Measurements from ENCODE around the gene SLC66A1.

The SLC66A1 gene

DNA sequence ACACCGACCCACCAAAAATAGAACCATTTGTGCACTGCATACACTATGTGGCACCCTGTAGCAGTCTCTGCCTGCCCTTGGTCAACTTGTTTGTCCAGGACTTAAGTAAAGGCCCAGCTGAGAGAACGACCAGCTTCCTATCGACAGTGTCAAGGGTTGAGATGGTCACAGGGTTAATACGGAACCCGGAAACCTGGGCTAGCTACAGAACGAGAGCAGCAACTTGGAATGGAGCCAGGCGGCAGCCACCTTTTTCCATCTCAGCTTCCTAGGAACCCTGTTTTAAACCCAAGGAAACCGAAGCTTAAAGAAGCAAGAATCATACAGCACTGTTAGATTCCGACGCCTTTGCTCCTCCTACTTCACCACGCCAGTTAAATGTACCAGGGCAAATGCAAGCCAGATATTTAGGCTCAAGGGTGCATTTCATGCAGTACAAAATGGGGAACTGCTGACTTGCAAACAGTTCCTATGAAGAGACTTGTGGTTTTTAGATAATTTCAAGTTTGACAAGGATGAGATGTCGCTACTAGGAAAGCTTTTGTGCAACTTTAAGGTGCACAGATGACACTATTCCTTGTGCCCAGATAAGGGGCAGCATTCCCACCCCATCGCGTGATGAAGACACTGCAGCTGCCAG lies 35.5 kb downstream of the SLC66A1 start:
- TF ChIP-seq, protein P1, sequence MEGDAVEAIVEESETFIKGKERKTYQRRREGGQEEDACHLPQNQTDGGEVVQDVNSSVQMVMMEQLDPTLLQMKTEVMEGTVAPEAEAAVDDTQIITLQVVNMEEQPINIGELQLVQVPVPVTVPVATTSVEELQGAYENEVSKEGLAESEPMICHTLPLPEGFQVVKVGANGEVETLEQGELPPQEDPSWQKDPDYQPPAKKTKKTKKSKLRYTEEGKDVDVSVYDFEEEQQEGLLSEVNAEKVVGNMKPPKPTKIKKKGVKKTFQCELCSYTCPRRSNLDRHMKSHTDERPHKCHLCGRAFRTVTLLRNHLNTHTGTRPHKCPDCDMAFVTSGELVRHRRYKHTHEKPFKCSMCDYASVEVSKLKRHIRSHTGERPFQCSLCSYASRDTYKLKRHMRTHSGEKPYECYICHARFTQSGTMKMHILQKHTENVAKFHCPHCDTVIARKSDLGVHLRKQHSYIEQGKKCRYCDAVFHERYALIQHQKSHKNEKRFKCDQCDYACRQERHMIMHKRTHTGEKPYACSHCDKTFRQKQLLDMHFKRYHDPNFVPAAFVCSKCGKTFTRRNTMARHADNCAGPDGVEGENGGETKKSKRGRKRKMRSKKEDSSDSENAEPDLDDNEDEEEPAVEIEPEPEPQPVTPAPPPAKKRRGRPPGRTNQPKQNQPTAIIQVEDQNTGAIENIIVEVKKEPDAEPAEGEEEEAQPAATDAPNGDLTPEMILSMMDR (IDR thresholded peaks at IDR 0.05; ENCODE audit: poor library complexity, severe bottlenecking), result no peak
- Histone ChIP-seq H3K4me1 (ENCODE audit: insufficient read depth, poor library complexity, severe bottlenecking) (no peaks in the 10 kb centered on the region), H3K27me3 (ENCODE audit: insufficient read depth, poor library complexity, severe bottlenecking) (no peaks in the 10 kb centered on the region), H3K36me3 (ENCODE audit: low read depth) (peaks cover 44% of the 10 kb centered on the region), H3K9me3 (ENCODE audit: severe bottlenecking) (no peaks in the 10 kb centered on the region), H3K4me3 (ENCODE audit: severe bottlenecking) (no peak overlapping the region), H3K27ac (ENCODE audit: poor library complexity, severe bottlenecking) (no peak overlapping the region)
- ATAC-seq (ENCODE audit: low read depth) (no peak), DNase-seq (ENCODE audit: low spot score) (no peak)

DNA sequence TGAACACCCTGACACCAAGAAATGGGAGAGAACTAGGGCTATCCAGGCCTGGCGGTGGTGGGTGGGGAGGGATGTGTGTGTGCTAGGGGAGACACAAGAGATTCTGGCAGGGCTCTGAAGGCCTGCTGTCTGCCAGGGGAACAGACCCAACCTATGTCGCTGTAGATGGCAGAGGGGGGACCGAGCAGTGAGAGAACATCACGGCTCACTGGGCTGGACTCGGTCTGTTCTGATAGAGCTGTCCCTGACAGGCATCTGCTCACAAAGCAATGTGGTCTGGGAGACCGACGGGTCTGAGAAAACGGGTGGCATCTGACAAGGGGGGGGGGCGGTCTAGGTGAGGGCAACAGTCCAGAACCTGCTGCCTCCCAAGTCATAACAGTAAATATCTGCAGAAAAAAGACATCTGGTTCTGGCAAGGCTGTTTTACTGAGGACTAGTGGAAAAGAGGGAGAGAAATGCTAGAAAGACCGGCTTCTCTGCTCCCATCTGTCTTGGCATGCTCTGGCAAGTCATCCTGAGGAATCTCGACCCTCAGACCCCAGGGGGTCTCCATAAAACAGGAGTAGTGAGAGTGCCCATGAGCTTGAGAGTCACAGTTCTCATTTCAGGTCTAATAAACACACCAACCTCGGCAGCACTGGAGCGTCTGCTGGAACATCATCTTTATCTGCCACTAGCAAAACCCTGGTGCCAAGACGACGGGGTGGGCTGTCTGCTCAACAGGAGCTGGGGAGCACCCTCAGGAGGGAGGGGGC lies 36.5 kb downstream of the SLC66A1 start:
- no peak for DNase-seq (ENCODE audit: low spot score)
- Histone ChIP-seq H3K27ac (ENCODE audit: poor library complexity, severe bottlenecking) (no peak overlapping the region), H3K4me3 (ENCODE audit: severe bottlenecking) (no peak overlapping the region), H3K9me3 (ENCODE audit: severe bottlenecking) (no peaks in the 10 kb centered on the region), H3K36me3 (ENCODE audit: low read depth) (peaks cover 46% of the 10 kb centered on the region), H3K27me3 (ENCODE audit: insufficient read depth, poor library complexity, severe bottlenecking) (no peaks in the 10 kb centered on the region), H3K4me1 (ENCODE audit: insufficient read depth, poor library complexity, severe bottlenecking) (no peaks in the 10 kb centered on the region)
- no peak for ATAC-seq (ENCODE audit: low read depth)
- TF ChIP-seq, protein P1 (IDR thresholded peaks at IDR 0.05; ENCODE audit: poor library complexity, severe bottlenecking), result no peak

DNA sequence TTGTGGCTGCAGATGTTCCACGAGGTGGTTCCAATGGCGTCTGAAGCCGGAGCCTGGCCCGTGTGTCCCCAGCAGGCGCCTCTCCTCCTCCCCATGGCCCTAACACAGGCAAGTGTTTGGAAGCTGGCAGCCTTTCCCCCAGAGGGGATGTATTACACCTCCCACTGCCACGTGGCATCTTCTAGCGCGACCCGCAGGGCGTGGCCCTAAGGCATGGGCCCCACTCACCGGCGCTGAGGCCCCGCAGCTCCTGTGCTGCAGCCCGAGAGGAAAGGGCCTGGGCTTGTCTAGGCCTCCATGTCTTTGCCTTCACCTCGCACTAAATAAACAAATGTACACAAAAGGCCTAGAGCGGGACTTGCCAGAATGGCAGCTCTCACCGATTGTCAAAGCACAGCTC lies 37.9 kb downstream of the SLC66A1 start:
- Histone ChIP-seq H3K4me3 (ENCODE audit: severe bottlenecking) (no peak overlapping the region), H3K4me1 (ENCODE audit: insufficient read depth, poor library complexity, severe bottlenecking) (no peaks in the 10 kb centered on the region), H3K9me3 (ENCODE audit: severe bottlenecking) (no peaks in the 10 kb centered on the region), H3K27ac (ENCODE audit: poor library complexity, severe bottlenecking) (no peak overlapping the region), H3K27me3 (ENCODE audit: insufficient read depth, poor library complexity, severe bottlenecking) (no peaks in the 10 kb centered on the region), H3K36me3 (ENCODE audit: low read depth) (peaks cover 47% of the 10 kb centered on the region)
- ATAC-seq (ENCODE audit: low read depth) (no peak), DNase-seq (ENCODE audit: low spot score) (no peak)
- TF ChIP-seq, protein P1 (IDR thresholded peaks at IDR 0.05; ENCODE audit: poor library complexity, severe bottlenecking), result no peak

DNA sequence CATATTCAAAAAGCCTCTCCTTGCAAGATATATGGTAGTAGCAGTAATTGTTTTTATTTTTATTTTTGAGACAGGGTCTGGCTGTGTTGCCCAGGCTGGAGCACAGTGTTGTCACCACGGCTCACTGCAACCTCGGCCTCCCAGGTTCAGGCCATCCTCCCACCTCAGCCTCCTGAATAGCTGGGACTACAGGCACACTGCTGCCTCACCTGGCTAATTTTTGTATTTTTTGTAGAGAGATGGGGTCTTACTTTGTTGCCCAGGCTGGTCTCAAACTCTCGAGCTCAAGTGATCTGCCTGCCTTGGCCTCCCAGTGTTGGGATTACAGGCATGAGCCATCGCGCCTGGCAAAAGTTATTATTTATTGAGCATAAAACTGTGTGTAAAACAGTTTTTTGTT lies 38.4 kb downstream of the SLC66A1 start:
- DNase-seq (ENCODE audit: low spot score), result no peak
- Histone ChIP-seq H3K4me3 (ENCODE audit: severe bottlenecking) (no peak overlapping the region), H3K27ac (ENCODE audit: poor library complexity, severe bottlenecking) (no peak overlapping the region), H3K27me3 (ENCODE audit: insufficient read depth, poor library complexity, severe bottlenecking) (no peaks in the 10 kb centered on the region), H3K9me3 (ENCODE audit: severe bottlenecking) (no peaks in the 10 kb centered on the region), H3K4me1 (ENCODE audit: insufficient read depth, poor library complexity, severe bottlenecking) (no peaks in the 10 kb centered on the region), H3K36me3 (ENCODE audit: low read depth) (peaks cover 47% of the 10 kb centered on the region)
- no peak for ATAC-seq (ENCODE audit: low read depth)
- TF ChIP-seq, protein P1 (IDR thresholded peaks at IDR 0.05; ENCODE audit: poor library complexity, severe bottlenecking), result no peak

DNA sequence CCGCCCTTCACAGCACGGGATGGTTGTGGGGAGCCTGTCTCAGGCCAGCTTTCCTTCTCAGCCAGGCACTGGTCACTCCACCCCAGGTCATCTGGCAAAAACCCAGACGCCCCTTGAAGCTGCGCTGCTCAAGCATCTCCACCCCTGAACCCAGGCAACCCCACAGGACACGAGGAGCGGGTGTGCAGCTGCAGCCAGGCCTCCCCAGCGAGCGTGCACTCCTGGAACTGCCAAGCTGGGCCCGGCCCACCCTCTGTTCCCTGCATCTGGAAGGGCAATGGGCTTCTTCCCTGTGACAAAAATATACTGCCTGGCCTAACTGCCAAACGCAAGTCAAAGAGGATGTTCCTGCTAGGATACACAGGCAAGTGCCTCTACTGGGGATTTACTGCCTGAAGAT lies 39.7 kb downstream of the SLC66A1 start:
- Histone ChIP-seq H3K4me1 (ENCODE audit: insufficient read depth, poor library complexity, severe bottlenecking) (no peaks in the 10 kb centered on the region), H3K27ac (ENCODE audit: poor library complexity, severe bottlenecking) (no peak overlapping the region), H3K27me3 (ENCODE audit: insufficient read depth, poor library complexity, severe bottlenecking) (no peaks in the 10 kb centered on the region), H3K4me3 (ENCODE audit: severe bottlenecking) (no peak overlapping the region), H3K9me3 (ENCODE audit: severe bottlenecking) (no peaks in the 10 kb centered on the region), H3K36me3 (ENCODE audit: low read depth) (peaks cover 58% of the 10 kb centered on the region)
- ATAC-seq (ENCODE audit: low read depth), result no peak
- TF ChIP-seq, protein P1 (IDR thresholded peaks at IDR 0.05; ENCODE audit: poor library complexity, severe bottlenecking), result no peak
- DNase-seq (ENCODE audit: low spot score), result no peak

All from RWPE2 (cell line).